Trophoblast cell (in vitro differentiated cells and primary cell): ENCODE results near the gene GNG11.

Source experiments
- DNase-seq, 2 donors: peaks; one replicate each; pipeline ENCODE4 v3.0.0-alpha.2; 2016
- H2AFZ ChIP-seq: 2 replicates; pipeline ENCODE4 v1.6.1; 2013; ENCODE audit warnings: low read length, moderate library complexity, mild to moderate bottlenecking; ENCODE audit not compliant: insufficient read depth, poor library complexity
- H2AK5ac ChIP-seq: 2 replicates; pipeline ENCODE4 v1.6.1; 2013; ENCODE audit warnings: mild to moderate bottlenecking, low read length
- H2BK120ac ChIP-seq: 2 replicates; pipeline ENCODE4 v1.6.1; 2013; ENCODE audit warnings: low read length, mild to moderate bottlenecking, moderate library complexity; ENCODE audit not compliant: insufficient read depth, poor library complexity
- H2BK12ac ChIP-seq: 2 replicates; pipeline ENCODE4 v1.6.1; 2013; ENCODE audit warnings: mild to moderate bottlenecking, low read length, moderate library complexity
- H2BK5ac ChIP-seq: 2 replicates; pipeline ENCODE4 v1.6.1; 2013; ENCODE audit warnings: low read length, low read depth, moderate library complexity, mild to moderate bottlenecking; ENCODE audit not compliant: poor library complexity
- H3K14ac ChIP-seq: 2 replicates; pipeline ENCODE4 v1.6.1; 2013; ENCODE audit warnings: mild to moderate bottlenecking, low read length
- H3K18ac ChIP-seq: 2 replicates; pipeline ENCODE4 v1.6.1; 2013; ENCODE audit warnings: mild to moderate bottlenecking, low read length
- H3K23ac ChIP-seq: 2 replicates; pipeline ENCODE4 v1.6.1; 2013; ENCODE audit warnings: low read length
- H3K27ac ChIP-seq: 2 replicates; pipeline ENCODE4 v1.5.1; 2013; ENCODE audit warnings: low read depth, mild to moderate bottlenecking, inconsistent platforms, low read length, moderate library complexity
- H3K27me3 ChIP-seq: 2 replicates; pipeline ENCODE4 v1.6.1; 2013; ENCODE audit warnings: inconsistent platforms, mild to moderate bottlenecking, low read length, moderate library complexity; ENCODE audit not compliant: insufficient read depth
- H3K36me3 ChIP-seq, 2 experiments: 1 replicate in 1 of 2; 2 replicates in 1 of 2; pipeline ENCODE4 v1.6.1; 2013; ENCODE audit warnings: low read length in 2 of 2, mild to moderate bottlenecking in 2 of 2, moderate library complexity in 1 of 2; ENCODE audit not compliant: insufficient read depth in 2 of 2, control insufficient read depth in 1 of 2
- H3K4ac ChIP-seq: 2 replicates; pipeline ENCODE4 v1.6.1; 2013; ENCODE audit warnings: low read depth, mild to moderate bottlenecking, low read length, moderate library complexity
- H3K4me1 ChIP-seq, 2 experiments: 1 replicate in 1 of 2; 2 replicates in 1 of 2; pipeline ENCODE4 v1.6.1; 2013; ENCODE audit warnings: low read length in 2 of 2, mild to moderate bottlenecking in 2 of 2, moderate library complexity in 1 of 2; ENCODE audit not compliant: insufficient read depth in 2 of 2, control insufficient read depth in 1 of 2
- H3K4me2 ChIP-seq: 2 replicates; pipeline ENCODE4 v1.6.1; 2013; ENCODE audit warnings: inconsistent platforms, mild to moderate bottlenecking, low read length, moderate library complexity
- H3K4me3 ChIP-seq: 2 replicates; pipeline ENCODE4 v1.5.1; 2013; ENCODE audit warnings: mild to moderate bottlenecking, low read depth, low read length, inconsistent platforms
- H3K79me1 ChIP-seq: one replicate; pipeline ENCODE4 v1.6.1; 2013; ENCODE audit warnings: low read length
- H3K79me2 ChIP-seq: 2 replicates; pipeline ENCODE4 v1.6.1; 2013; ENCODE audit warnings: low read length, mild to moderate bottlenecking; ENCODE audit not compliant: control insufficient read depth, insufficient read depth, poor library complexity
- H3K9ac ChIP-seq: 2 replicates; pipeline ENCODE4 v1.6.1; 2013; ENCODE audit warnings: mild to moderate bottlenecking, low read length
- H3K9me3 ChIP-seq: 2 replicates; pipeline ENCODE4 v1.6.1; 2013; ENCODE audit warnings: low read depth, mild to moderate bottlenecking, control low read depth, inconsistent platforms, low read length; ENCODE audit not compliant: insufficient read depth
- H4K12ac ChIP-seq: 2 replicates; pipeline ENCODE4 v1.6.1; 2013; ENCODE audit warnings: low read depth, mild to moderate bottlenecking, low read length, moderate library complexity
- H4K8ac ChIP-seq: 2 replicates; pipeline ENCODE4 v1.6.1; 2013; ENCODE audit warnings: low read depth, mild to moderate bottlenecking, low read length, moderate library complexity
- H4K91ac ChIP-seq: one replicate; pipeline ENCODE4 v1.6.1; 2013; ENCODE audit warnings: low read depth, mild to moderate bottlenecking, low read length, moderate library complexity
- whole genome bisulfite sequencing: extraction: QIAGEN DNeasy Blood & Tissue Kit; methylation state at CpG from one replicate; pipeline ENCODE4 v1.1.7; 2013; ENCODE audit warnings: missing lambda C conversion rate; ENCODE audit not compliant: insufficient read length, insufficient coverage; ENCODE audit errors: extremely low coverage; 5-methylcytosine and 5-hydroxymethylcytosine counted together

GNG11 gene

GRCh38 chr7:93933156-93933555 lies 11.6 kb downstream of the GNG11 start:
- H3K9ac ChIP-seq, result no peak overlapping the region

DNA sequence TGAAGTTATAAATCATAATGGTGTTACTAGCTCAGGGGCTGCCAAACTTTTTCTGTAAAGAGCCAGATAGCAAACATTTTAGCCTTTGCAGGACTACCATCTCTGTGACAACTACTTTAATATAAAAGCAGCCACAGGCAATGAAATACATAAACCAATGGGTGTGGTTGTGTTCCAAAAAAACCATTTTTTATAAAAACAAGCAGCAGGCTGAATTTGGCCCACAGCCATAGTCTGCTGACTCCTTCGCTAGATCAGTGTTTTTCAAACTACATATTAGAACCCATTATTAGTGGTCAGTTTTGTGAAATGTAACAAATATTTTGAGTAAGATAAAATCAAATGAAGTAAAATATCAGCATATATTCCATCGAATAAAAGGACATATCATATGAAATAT lies 13.6 kb downstream of the GNG11 start:
- no peak overlapping the region for H4K8ac ChIP-seq
- no peaks in the 10 kb centered on the region for H3K36me3 ChIP-seq
- H3K4me2 ChIP-seq, result no peak overlapping the region
- no peak overlapping the region for H2BK12ac ChIP-seq
- no peaks in the 10 kb centered on the region for H3K4me1 ChIP-seq
- H3K27ac ChIP-seq, result no peak overlapping the region
- no peak overlapping the region for H2BK5ac ChIP-seq
- H3K23ac ChIP-seq, result no peak overlapping the region
- no peak overlapping the region for H2AK5ac ChIP-seq
- no peak overlapping the region for H4K12ac ChIP-seq
- H2BK120ac ChIP-seq, result no peak overlapping the region
- no peaks in the 10 kb centered on the region for H3K79me1 ChIP-seq
- no peaks in the 10 kb centered on the region for H3K27me3 ChIP-seq
- no peak overlapping the region for H2AFZ ChIP-seq
- no peak overlapping the region for H3K4me3 ChIP-seq
- H3K9ac ChIP-seq, result no peak overlapping the region
- no CpG with 5 or more reads among the region's 2 CpGs for WGBS
- H3K79me2 ChIP-seq, result no peaks in the 10 kb centered on the region
- DNase-seq, result no peak
- no peak overlapping the region for H3K18ac ChIP-seq
- no peak overlapping the region for H3K14ac ChIP-seq
- H3K9me3 ChIP-seq, result peaks cover 2% of the 10 kb centered on the region
- H3K4ac ChIP-seq, result no peak overlapping the region
- H4K91ac ChIP-seq, result no peak overlapping the region

More at GRCh38 chr7:93933156-93933555, 11.6 kb downstream of the GNG11 start:
- Histone ChIP-seq H3K27me3 (no peaks in the 10 kb centered on the region), H3K4me1 (no peaks in the 10 kb centered on the region), H3K4me3 (no peak overlapping the region), H3K9me3 (peaks cover 2% of the 10 kb centered on the region), H4K12ac (no peak overlapping the region), H2BK12ac (no peak overlapping the region), H2AK5ac (no peak overlapping the region), H3K23ac (no peak overlapping the region), H2BK120ac (no peak overlapping the region), H2BK5ac (no peak overlapping the region), H4K8ac (no peak overlapping the region), H3K4me2 (no peak overlapping the region), H3K79me1 (no peaks in the 10 kb centered on the region), H3K36me3 (no peaks in the 10 kb centered on the region), H3K27ac (no peak overlapping the region), H3K14ac (no peak overlapping the region), H3K4ac (no peak overlapping the region), H3K79me2 (no peaks in the 10 kb centered on the region), H2AFZ (no peak overlapping the region), H4K91ac (no peak overlapping the region), H3K18ac (no peak overlapping the region)
- no CpG with 5 or more reads among the region's 3 CpGs for WGBS
- DNase-seq, result no peak

- Histone ChIP-seq H3K79me2 (no peaks in the 10 kb centered on the region), H3K14ac (no peak overlapping the region), H3K18ac (no peak overlapping the region), H4K12ac (no peak overlapping the region), H3K27ac (no peak overlapping the region), H3K9ac (no peak overlapping the region), H2AFZ (no peak overlapping the region), H2BK5ac (no peak overlapping the region), H3K27me3 (no peaks in the 10 kb centered on the region), H2BK12ac (no peak overlapping the region), H4K8ac (no peak overlapping the region), H2AK5ac (no peak overlapping the region), H3K36me3 (no peaks in the 10 kb centered on the region), H2BK120ac (no peak overlapping the region), H3K4ac (no peak overlapping the region), H3K23ac (no peak overlapping the region), H4K91ac (no peak overlapping the region), H3K4me3 (no peak overlapping the region), H3K4me2 (no peak overlapping the region), H3K4me1 (no peaks in the 10 kb centered on the region), H3K9me3 (peaks cover 2% of the 10 kb centered on the region), H3K79me1 (no peaks in the 10 kb centered on the region)
- no CpG with 5 or more reads among the region's 1 CpG for WGBS
- DNase-seq, result no peak
Observed at GRCh38 chr7:93937818-93938217, 16.3 kb downstream of the GNG11 start.

DNA sequence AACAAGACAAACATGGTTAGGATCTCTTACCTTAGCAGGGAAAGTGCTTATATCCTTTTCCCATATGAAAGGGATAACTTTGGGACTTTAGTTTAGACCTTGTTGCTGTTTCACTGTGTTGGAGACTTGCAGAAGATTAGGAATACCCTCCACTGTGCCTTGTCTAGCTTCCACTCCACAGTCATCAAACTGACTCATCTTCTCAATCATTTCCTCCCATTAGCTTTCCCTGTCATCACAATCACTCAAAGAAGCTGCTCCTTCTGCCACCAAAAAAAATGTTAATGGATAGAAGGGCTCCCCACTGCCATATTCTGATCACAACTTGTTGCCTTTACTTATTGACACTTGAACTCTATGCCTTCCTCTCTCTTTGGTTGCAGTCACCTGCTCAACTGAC lies 16.8 kb downstream of the GNG11 start:
- H3K4me2 ChIP-seq, result no peak overlapping the region
- no peak overlapping the region for H2BK5ac ChIP-seq
- no peak overlapping the region for H3K18ac ChIP-seq
- H2BK12ac ChIP-seq, result no peak overlapping the region
- H3K9me3 ChIP-seq, result peaks cover 2% of the 10 kb centered on the region
- no peaks in the 10 kb centered on the region for H3K27me3 ChIP-seq
- no peak overlapping the region for H3K14ac ChIP-seq
- H4K12ac ChIP-seq, result no peak overlapping the region
- H4K91ac ChIP-seq, result no peak overlapping the region
- H2AFZ ChIP-seq, result no peak overlapping the region
- no peak overlapping the region for H2BK120ac ChIP-seq
- no peaks in the 10 kb centered on the region for H3K79me2 ChIP-seq
- no peak overlapping the region for H3K23ac ChIP-seq
- H2AK5ac ChIP-seq, result no peak overlapping the region
- no peak overlapping the region for H3K9ac ChIP-seq
- H3K4me3 ChIP-seq, result no peak overlapping the region
- no peak overlapping the region for H4K8ac ChIP-seq
- H3K36me3 ChIP-seq, result no peaks in the 10 kb centered on the region
- no peaks in the 10 kb centered on the region for H3K79me1 ChIP-seq
- no peak overlapping the region for H3K27ac ChIP-seq
- H3K4me1 ChIP-seq, result no peaks in the 10 kb centered on the region
- no peak overlapping the region for H3K4ac ChIP-seq
- no peak for DNase-seq
